ENCODE data around the gene BATF. TPM values are rescaled to one million over a fixed set of nuclear protein-coding genes. Genes with fewer than 3 reads are reported as not detected.

BATF gene
- polyA plus RNA-seq, 1 of the 3 experiments (the other 2 are of a cell fraction): not detected

- Histone ChIP-seq H3K4me3 (ENCODE audit: low read depth in 2 of 2, low read length in 1 of 2) (no peak overlapping the region), H3K79me2 (ENCODE audit: insufficient read depth) (no peaks in the 10 kb centered on the region), H3K27me3 (ENCODE audit: insufficient read depth) (peaks cover 41% of the 10 kb centered on the region; the same call in 1 of the 2 replicates), H3K9me3 (no peaks in the 10 kb centered on the region), H3K36me3 (replicated peaks in 1 of 2; ENCODE audit: control insufficient read depth in 1 of 2, insufficient read depth in 2 of 2, low read length in 1 of 2) (no peaks in the 10 kb centered on the region), H3K9ac (no peak overlapping the region), H3K27ac (ENCODE audit: low read depth in 2 of 2, low read length in 1 of 2) (no peak overlapping the region), H3K4me2 (no peak overlapping the region), H3K4me1 (ENCODE audit: control insufficient read depth in 1 of 2, insufficient read depth in 2 of 2, low read depth in 1 of 2, low read length in 1 of 2) (no peaks in the 10 kb centered on the region), H4K20me1 (ENCODE audit: insufficient read depth) (no peaks in the 10 kb centered on the region), H3F3A (replicated peaks; ENCODE audit: insufficient read depth) (no peaks in the 10 kb centered on the region), H3K9me2 (no peaks in the 10 kb centered on the region), H2AFZ (ENCODE audit: low read depth) (no peak overlapping the region)
- TF ChIP-seq CTCF (IDR thresholded peaks at IDR 0.05): no peak
- TF ChIP-seq NFIC (IDR thresholded peaks at IDR 0.05; ENCODE audit: borderline replicate concordance): no peak
- no peak for TF ChIP-seq NRF1 (IDR thresholded peaks at IDR 0.05; ENCODE audit: low read depth, low read length)
- no peak for TF ChIP-seq YY1 (IDR thresholded peaks at IDR 0.05; ENCODE audit: low read depth)
- no peak for TF ChIP-seq TCF12 (IDR thresholded peaks at IDR 0.05)
- no peak for TF ChIP-seq GABPA (IDR thresholded peaks at IDR 0.05; ENCODE audit: low read depth)
- TF ChIP-seq RFX5 (IDR thresholded peaks at IDR 0.05; ENCODE audit: low read length): no peak
- 68% methylated on average over 6 of the region's 6 CpGs for WGBS (ENCODE audit: low lambda C conversion rate)
- CTCF ChIA-PET: interaction anchor here (1.2 to 15.0 kb wide), 3 partner anchors 10 to 137 kb away, joined by 3 to 439 read pairs (median 113); no protein-coding TSS in a partner anchor
- no peak for DNase-seq
- POLR2A ChIA-PET: interaction anchor here (0.6 kb wide), 1 partner anchor 79 kb away, joined by 3 read pairs; no protein-coding TSS in a partner anchor
These were observed 49.8 kb downstream of the BATF start for GRCh38 chr14:75572104-75572503.

- Histone ChIP-seq H3K4me2 (no peak overlapping the region), H3K27me3 (ENCODE audit: insufficient read depth) (peaks cover 35% of the 10 kb centered on the region), H3K36me3 (replicated peaks in 1 of 2; ENCODE audit: control insufficient read depth in 1 of 2, insufficient read depth in 2 of 2, low read length in 1 of 2) (no peaks in the 10 kb centered on the region), H3K27ac (ENCODE audit: low read depth in 2 of 2, low read length in 1 of 2) (no peak overlapping the region), H3K4me3 (ENCODE audit: low read depth in 2 of 2, low read length in 1 of 2) (no peak overlapping the region), H3K9me2 (no peaks in the 10 kb centered on the region), H4K20me1 (ENCODE audit: insufficient read depth) (no peaks in the 10 kb centered on the region), H3K9me3 (no peaks in the 10 kb centered on the region), H2AFZ (ENCODE audit: low read depth) (no peak overlapping the region), H3K4me1 (ENCODE audit: control insufficient read depth in 1 of 2, insufficient read depth in 2 of 2, low read depth in 1 of 2, low read length in 1 of 2) (peaks cover 0 to 11% of the 10 kb centered on the region in 2 experiments; a peak in 1 of 4 replicates), H3F3A (replicated peaks; ENCODE audit: insufficient read depth) (peaks cover 5% of the 10 kb centered on the region), H3K9ac (no peak overlapping the region), H3K79me2 (ENCODE audit: insufficient read depth) (no peaks in the 10 kb centered on the region)
- CTCF ChIA-PET: interaction anchor here (0.5 to 15.0 kb wide), 47 partner anchors 8 to 413 kb away, joined by 3 to 439 read pairs (median 5); partner anchors contain the start of genes ERG28, TGFB3 and TTLL5
- POLR2A ChIA-PET: interaction anchor here (1.2 kb wide), 1 partner anchor 8 kb away, joined by 3 read pairs; no protein-coding TSS in a partner anchor
- no peak for DNase-seq
- WGBS (ENCODE audit: low lambda C conversion rate): 62% methylated on average over 3 of the region's 3 CpGs
- TF ChIP-seq MXI1 (IDR thresholded peaks at IDR 0.05; ENCODE audit: low read depth, low read length) (no peak), POLR2AphosphoS5 (IDR thresholded peaks at IDR 0.05; ENCODE audit: low read depth, low read length) (no peak), TEAD4 (IDR thresholded peaks at IDR 0.05; ENCODE audit: borderline replicate concordance, insufficient read depth) (no peak), GATA2 (CRISPR knock-in tag; IDR thresholded peaks at IDR 0.05) (no peak), MAX (IDR thresholded peaks at IDR 0.05; ENCODE audit: low read depth) (no peak), RCOR1 (IDR thresholded peaks at IDR 0.05; ENCODE audit: low read length) (no peak), ELF1 (IDR thresholded peaks at IDR 0.05) (no peak), RAD21 (IDR thresholded peaks at IDR 0.05; ENCODE audit: low read length) (no peak), NRF1 (IDR thresholded peaks at IDR 0.05; ENCODE audit: low read depth, low read length) (no peak), EZH2phosphoT487 (IDR thresholded peaks at IDR 0.05; ENCODE audit: borderline replicate concordance, low read depth) (no peak)
These were observed 54.8 kb downstream of the BATF start for GRCh38 chr14:75577090-75577489.
